Prostate gland (tissue), 2 donors: ENCODE data around the gene LYRM2. TPM values are rescaled to one million over a fixed set of nuclear protein-coding genes. Genes with fewer than 3 reads are reported as not detected.

Experiments used
- DNase-seq: peaks from one replicate; pipeline ENCODE4 v3.0.0-alpha.2; 2019; ENCODE audit warnings: low spot score
- H3K27ac ChIP-seq, 2 donors: fragments of 200-600 bp; sonication (generic); 2 replicates each; pipeline ENCODE4 v1.5.1; 2017 to 2019
- H3K27me3 ChIP-seq: fragments of 200-600 bp; sonication (generic); replicated peaks from 2 replicates; pipeline ENCODE4 v1.5.1; 2019; ENCODE audit not compliant: insufficient read depth
- H3K36me3 ChIP-seq, 2 donors: fragments of 200-600 bp; sonication (generic); 1 replicate in 1 of 2; 2 replicates in 1 of 2; pipeline versions ENCODE4 v1.5.1 to v1.8.1; 2017 to 2019
- H3K4me1 ChIP-seq: fragments of 200-600 bp; sonication (generic); replicated peaks from 2 replicates; pipeline ENCODE4 v1.5.1; 2019
- H3K4me3 ChIP-seq, 2 donors: fragments of 200-600 bp; sonication (generic); 2 replicates each; pipeline ENCODE4 v1.5.1; 2017 to 2019
- H3K9me3 ChIP-seq: fragments of 200-600 bp; sonication (generic); 2 replicates; pipeline ENCODE4 v1.5.1; 2017
- POLR2A ChIP-seq: fragments of 450-650 bp; IDR thresholded peaks from one replicate; pipeline ENCODE4 v1.6.1; 2016; ENCODE audit warnings: antibody characterized with exemption, mild to moderate bottlenecking
- POLR2AphosphoS5 ChIP-seq: sonication (generic); formaldehyde crosslinking; IDR thresholded peaks from one replicate; pipeline ENCODE4 v1.6.1; 2017; ENCODE audit warnings: antibody characterized with exemption
- WGBS: methylation state at CpG from one replicate; pipeline ENCODE4 v1.1.5; 2018; 5-methylcytosine and 5-hydroxymethylcytosine counted together
- intact Hi-C: fragments of 100-400 bp; cut with DNase I; formaldehyde crosslinking; loops from one replicate; pipeline ENCODE4 v1.14.2; 2022
- total RNA-seq, 2 donors: library from RNA; depleted of rRNA; stranded (reverse); fragments of >200 nt; gene quantifications; one replicate each; pipeline ENCODE4 v1.1.0, GENCODE V29; 2016
- TF ChIP-seq, protein P1 (sequence below), 4 experiments: fragments of 200-600 bp in 2 of 4; fragments of 450-650 bp in 2 of 4; sonication (generic) in 2 of 4; IDR thresholded peaks; 1 replicate in 3 of 4; 2 replicates in 1 of 4; pipeline ENCODE4 v1.5.1; 2016 to 2019; ENCODE audit warnings: antibody characterized with exemption in 4 of 4, mild to moderate bottlenecking in 2 of 4, moderate library complexity in 2 of 4

LYRM2 gene
- total RNA-seq, 2 donors from 2014 or later, result 21.3 to 25.7 TPM

DNA sequence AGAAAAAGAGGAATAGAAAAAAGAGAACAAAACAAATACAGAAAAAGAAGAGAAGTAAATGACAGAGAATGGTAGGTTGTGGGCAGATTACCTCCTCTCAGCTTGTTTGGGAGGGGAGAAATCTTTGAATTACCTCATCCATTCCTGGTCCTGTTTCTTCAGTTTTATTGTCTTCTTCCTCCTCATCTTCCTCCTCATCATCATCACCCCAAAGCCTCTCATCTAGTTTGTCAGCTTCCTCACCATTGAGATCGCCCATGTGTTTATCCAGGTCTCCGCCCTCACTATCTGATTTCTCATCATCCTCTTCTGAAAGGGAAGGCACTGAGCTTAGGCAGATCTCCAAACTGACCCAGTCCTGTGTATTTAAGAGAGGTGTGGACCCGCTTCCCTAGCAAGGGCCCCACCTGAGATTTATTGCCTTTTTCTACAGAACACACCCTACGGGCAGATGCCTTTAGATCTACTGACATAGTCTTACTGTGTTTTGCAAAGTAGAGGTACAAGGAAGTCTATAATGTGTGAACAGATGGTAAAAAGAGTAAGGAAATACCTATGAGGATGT is 24.2 kb upstream of the LYRM2 start:
- no peaks in the 10 kb centered on the region for H3K27me3 ChIP-seq
- no peaks in the 10 kb centered on the region for H3K36me3 ChIP-seq
- no peaks in the 10 kb centered on the region for H3K9me3 ChIP-seq
- WGBS, result 76% methylated on average over 4 of the region's 4 CpGs
- no peak overlapping the region for H3K4me3 ChIP-seq
- no peak for DNase-seq
- no peaks in the 10 kb centered on the region for H3K4me1 ChIP-seq
- intact Hi-C loops, result no loop called here
- no peak overlapping the region for H3K27ac ChIP-seq
- TF ChIP-seq POLR2A, result no peak
- no peak for TF ChIP-seq POLR2AphosphoS5

DNA sequence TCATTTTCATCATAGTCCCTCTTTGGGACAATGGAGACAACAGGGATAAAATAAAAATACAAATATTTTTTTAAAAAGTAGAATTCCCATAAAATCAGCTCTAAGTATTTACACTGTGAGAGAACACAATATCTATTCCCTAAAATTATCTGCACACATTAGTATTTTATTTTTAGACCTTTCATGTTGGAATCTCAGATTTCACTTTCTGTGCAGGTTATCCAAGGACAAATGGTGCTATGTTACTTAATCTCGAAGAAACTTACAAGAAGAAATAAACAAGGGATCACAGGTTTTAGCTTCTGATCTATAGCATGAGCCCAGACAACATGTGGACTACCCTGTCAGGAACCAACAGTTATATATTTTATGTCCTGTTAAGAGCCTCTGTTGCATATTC is 23.0 kb upstream of the LYRM2 start:
- no peaks in the 10 kb centered on the region for H3K36me3 ChIP-seq
- no peak overlapping the region for H3K4me3 ChIP-seq
- TF ChIP-seq POLR2A (no peak), POLR2AphosphoS5 (no peak)
- TF ChIP-seq, protein P1, sequence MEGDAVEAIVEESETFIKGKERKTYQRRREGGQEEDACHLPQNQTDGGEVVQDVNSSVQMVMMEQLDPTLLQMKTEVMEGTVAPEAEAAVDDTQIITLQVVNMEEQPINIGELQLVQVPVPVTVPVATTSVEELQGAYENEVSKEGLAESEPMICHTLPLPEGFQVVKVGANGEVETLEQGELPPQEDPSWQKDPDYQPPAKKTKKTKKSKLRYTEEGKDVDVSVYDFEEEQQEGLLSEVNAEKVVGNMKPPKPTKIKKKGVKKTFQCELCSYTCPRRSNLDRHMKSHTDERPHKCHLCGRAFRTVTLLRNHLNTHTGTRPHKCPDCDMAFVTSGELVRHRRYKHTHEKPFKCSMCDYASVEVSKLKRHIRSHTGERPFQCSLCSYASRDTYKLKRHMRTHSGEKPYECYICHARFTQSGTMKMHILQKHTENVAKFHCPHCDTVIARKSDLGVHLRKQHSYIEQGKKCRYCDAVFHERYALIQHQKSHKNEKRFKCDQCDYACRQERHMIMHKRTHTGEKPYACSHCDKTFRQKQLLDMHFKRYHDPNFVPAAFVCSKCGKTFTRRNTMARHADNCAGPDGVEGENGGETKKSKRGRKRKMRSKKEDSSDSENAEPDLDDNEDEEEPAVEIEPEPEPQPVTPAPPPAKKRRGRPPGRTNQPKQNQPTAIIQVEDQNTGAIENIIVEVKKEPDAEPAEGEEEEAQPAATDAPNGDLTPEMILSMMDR (IDR thresholded peaks at IDR 0.05), result no peak
- intact Hi-C loops, result no loop called here
- H3K27me3 ChIP-seq, result no peaks in the 10 kb centered on the region
- H3K4me1 ChIP-seq, result no peaks in the 10 kb centered on the region
- H3K9me3 ChIP-seq, result no peaks in the 10 kb centered on the region
- no peak for DNase-seq
- no peak overlapping the region for H3K27ac ChIP-seq
- 73% methylated on average over 1 of the region's 1 CpG for WGBS

DNA sequence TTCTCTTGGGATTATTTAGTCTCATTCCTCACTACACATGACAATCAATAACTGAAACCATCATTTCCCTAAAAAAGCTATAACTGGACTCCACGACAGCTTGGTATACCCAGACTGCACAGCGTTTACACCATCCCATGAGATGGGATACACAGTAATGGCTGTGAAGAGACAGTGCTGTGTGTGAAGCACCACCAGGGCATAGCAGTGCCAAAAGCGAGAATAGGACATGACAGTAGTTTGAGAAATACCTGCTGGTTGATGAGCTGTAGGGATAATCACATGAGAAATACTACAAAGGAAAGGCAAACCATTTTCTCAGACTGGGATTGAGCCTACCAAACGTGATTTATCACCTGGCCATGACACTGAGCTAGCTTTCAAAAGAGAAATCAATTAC is 22.4 kb upstream of the LYRM2 start:
- H3K4me1 ChIP-seq, result no peaks in the 10 kb centered on the region

DNA sequence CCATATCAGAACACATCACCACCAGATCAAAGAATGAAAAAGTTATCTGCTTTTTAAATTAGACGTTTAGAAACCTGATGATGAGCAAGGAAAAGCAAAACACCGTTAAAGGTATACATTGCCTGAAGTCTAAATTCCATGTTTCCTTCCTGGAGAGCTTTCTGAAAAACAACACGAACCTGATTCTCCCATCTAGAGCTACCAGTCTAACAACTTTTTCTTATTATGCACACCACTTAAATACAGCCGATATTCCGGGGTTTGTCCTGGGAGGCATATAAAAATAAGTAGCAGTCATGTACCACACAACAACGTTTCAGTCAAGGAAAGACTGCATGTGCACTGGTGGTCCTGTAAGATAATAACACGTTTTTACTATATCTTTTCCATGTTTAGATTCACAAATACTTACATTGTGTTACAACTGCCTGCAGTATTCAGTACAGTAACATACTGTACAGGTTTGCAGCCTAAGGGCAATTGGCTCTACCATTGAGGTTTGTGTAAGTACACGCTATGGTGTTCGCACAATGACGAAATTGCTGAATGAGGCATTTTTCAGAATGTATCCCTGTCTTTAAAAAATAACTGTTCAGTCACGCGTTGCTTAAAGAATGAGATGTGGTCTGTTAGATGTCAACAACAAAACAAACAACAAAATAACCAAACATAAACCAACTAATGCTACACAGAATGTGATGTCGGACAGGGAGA is 19.1 kb upstream of the LYRM2 start:
- DNase-seq, result no peak
- no peaks in the 10 kb centered on the region for H3K9me3 ChIP-seq
- H3K4me1 ChIP-seq, result no peaks in the 10 kb centered on the region
- TF ChIP-seq POLR2AphosphoS5, result no peak
- TF ChIP-seq, protein P1 (IDR thresholded peaks at IDR 0.05), result no peak
- TF ChIP-seq POLR2A, result no peak
- no peak overlapping the region for H3K4me3 ChIP-seq
- H3K27me3 ChIP-seq, result no peaks in the 10 kb centered on the region
- intact Hi-C loops, result no loop called here
- no peaks in the 10 kb centered on the region for H3K36me3 ChIP-seq
- no peak overlapping the region for H3K27ac ChIP-seq
- 60% methylated on average over 13 of the region's 13 CpGs for WGBS

More for the DNA sequence above, 22.4 kb upstream of the LYRM2 start:
- no peak overlapping the region for H3K4me3 ChIP-seq
- 95% methylated on average over 4 of the region's 4 CpGs for WGBS
- H3K27me3 ChIP-seq, result no peaks in the 10 kb centered on the region
- intact Hi-C loops, result no loop called here
- TF ChIP-seq, protein P1 (IDR thresholded peaks at IDR 0.05), result no peak
- TF ChIP-seq POLR2AphosphoS5, result no peak
- no peak for TF ChIP-seq POLR2A
- DNase-seq, result no peak
- no peaks in the 10 kb centered on the region for H3K36me3 ChIP-seq
- no peaks in the 10 kb centered on the region for H3K9me3 ChIP-seq
- H3K27ac ChIP-seq, result no peak overlapping the region

DNA sequence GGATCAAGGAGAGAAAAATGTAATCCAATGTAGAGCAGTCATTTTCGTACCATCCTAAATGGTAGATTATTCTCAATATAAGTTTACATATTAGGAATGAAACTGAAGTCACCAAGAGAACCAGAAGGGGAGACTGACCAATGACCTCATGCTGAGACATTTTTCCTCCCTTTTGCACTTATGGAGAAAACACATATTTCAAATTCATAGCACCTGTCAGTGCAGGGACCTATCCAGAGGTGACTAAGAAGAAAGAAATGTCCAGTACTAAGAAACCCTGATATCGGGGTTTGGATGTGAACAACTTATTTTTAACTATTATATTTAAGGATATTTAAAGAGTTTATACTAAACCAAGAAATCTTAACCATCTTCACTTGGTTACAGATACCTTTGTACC is 16.6 kb upstream of the LYRM2 start:
- Histone ChIP-seq H3K27me3 (no peaks in the 10 kb centered on the region), H3K36me3 (peaks cover 0 to 2% of the 10 kb centered on the region in 2 donors), H3K9me3 (no peaks in the 10 kb centered on the region), H3K4me1 (no peaks in the 10 kb centered on the region), H3K27ac (no peak overlapping the region), H3K4me3 (no peak overlapping the region)
- TF ChIP-seq POLR2AphosphoS5, result no peak
- TF ChIP-seq, protein P1 (IDR thresholded peaks at IDR 0.05), result no peak
- no peak for TF ChIP-seq POLR2A
- DNase-seq, result no peak
- intact Hi-C loops, result no loop called here
- WGBS, result 92% methylated on average over 2 of the region's 2 CpGs
